Measurements from ENCODE around the gene TMPRSS3. TPM values are rescaled to one million over a fixed set of nuclear protein-coding genes. Genes with fewer than 3 reads are reported as not detected.

TMPRSS3 gene
- under 1 TPM in 7 of 8 experiments, not detected in 1; 0.07 to 0.33 (median 0.14) TPM for total RNA-seq

- Histone ChIP-seq H3K27ac (peak within 1 kb of the TSS; percentile 39 to 50), H3K4me3 (no peak within 1 kb of the TSS), H3K4me1 (replicated peaks in 1 of 2) (peaks cover 9 to 12% of the 10 kb centered on the region in 2 donors)
- in situ Hi-C loops (cut with MboI; ENCODE audit: low pct_unique_long_range_greater_than_20kb in 2 of 9, low sequenced_read_pairs in 9 of 9, unreplicated experiment in 9 of 9): no loop called here
- ATAC-seq (replicated peaks in 6 of 8): no peak
- 9 to 93% (median 82%) methylated on average over 2 to 14 of the region's 17 CpGs; no CpG with 5 or more reads in 1 of the 10 experiments for WGBS, 10 experiments
Observed at GRCh38 chr21:42395905-42396651, at the start of gene TMPRSS3. TSS of gene TMPRSS3 (minus strand) at chr21:42396052. CDS start at chr21:42395417, 635 bp downstream.

GRCh38 chr21:42445311-42445710 lies 49.5 kb upstream of the TMPRSS3 start:
- no peak for ATAC-seq (replicated peaks in 6 of 8)
- in situ Hi-C loops (cut with MboI; ENCODE audit: low pct_unique_long_range_greater_than_20kb in 2 of 9, low sequenced_read_pairs in 9 of 9, unreplicated experiment in 9 of 9): loop anchor here in 2 of 9 experiments (25.0 kb wide), 2 partner anchors 133 to 283 kb away; partner anchors contain the start of gene TFF3 (in 1 of the 2)
- Histone ChIP-seq H3K4me1 (replicated peaks in 1 of 2) (peaks cover 0 to 2% of the 10 kb centered on the region in 2 donors), H3K27ac (no peak overlapping the region), H3K4me3 (no peak overlapping the region)
- WGBS, 10 experiments: 0 to 100% (median 78%) methylated on average over 1 to 6 of the region's 7 CpGs; no CpG with 5 or more reads in 4 of the 10 experiments

GRCh38 chr21:42444745-42445059 lies 48.9 kb upstream of the TMPRSS3 start:
- in situ Hi-C loops (cut with MboI; ENCODE audit: low pct_unique_long_range_greater_than_20kb in 2 of 9, low sequenced_read_pairs in 9 of 9, unreplicated experiment in 9 of 9): loop anchor here in 2 of 9 experiments (25.0 kb wide), 2 partner anchors 132 to 282 kb away; partner anchors contain the start of gene TFF3 (in 1 of the 2)
- 25 to 100% (median 71%) methylated on average over 1 to 5 of the region's 10 CpGs; no CpG with 5 or more reads in 4 of the 10 experiments for WGBS, 10 experiments
- no peak for ATAC-seq (replicated peaks in 6 of 8)
- Histone ChIP-seq H3K4me1 (replicated peaks in 1 of 2) (no peaks in the 10 kb centered on the region), H3K4me3 (no peak overlapping the region), H3K27ac (no peak overlapping the region)

- in situ Hi-C loops (cut with MboI; ENCODE audit: low pct_unique_long_range_greater_than_20kb in 2 of 9, low sequenced_read_pairs in 9 of 9, unreplicated experiment in 9 of 9): loop anchor here in 2 of 9 experiments (25.0 kb wide), 2 partner anchors 132 to 282 kb away; partner anchors contain the start of gene TFF3 (in 1 of the 2)
- Histone ChIP-seq H3K27ac (no peak overlapping the region), H3K4me3 (no peak overlapping the region), H3K4me1 (replicated peaks in 1 of 2) (no peaks in the 10 kb centered on the region)
- 60 to 100% (median 88%) methylated on average over 1 to 20 of the region's 34 CpGs; no CpG with 5 or more reads in 3 of the 10 experiments for WGBS, 10 experiments
- no peak for ATAC-seq (replicated peaks in 6 of 8)
Observed at GRCh38 chr21:42443876-42444744, 48.3 kb upstream of the TMPRSS3 start.

- ATAC-seq (replicated peaks in 6 of 8): no peak
- in situ Hi-C loops (cut with MboI; ENCODE audit: low pct_unique_long_range_greater_than_20kb in 2 of 9, low sequenced_read_pairs in 9 of 9, unreplicated experiment in 9 of 9): loop anchor here in 2 of 9 experiments (25.0 kb wide), 2 partner anchors 131 to 281 kb away; partner anchors contain the start of gene TFF3 (in 1 of the 2)
- 0 to 92% (median 85%) methylated on average over 1 to 5 of the region's 15 CpGs; no CpG with 5 or more reads in 4 of the 10 experiments for WGBS, 10 experiments
- H3K27ac ChIP-seq: no peak overlapping the region
- H3K4me1 ChIP-seq (replicated peaks in 1 of 2): no peaks in the 10 kb centered on the region
- H3K4me3 ChIP-seq: no peak overlapping the region
Observed at GRCh38 chr21:42443181-42443785, 47.4 kb upstream of the TMPRSS3 start.

- in situ Hi-C loops (cut with MboI; ENCODE audit: low pct_unique_long_range_greater_than_20kb in 2 of 9, low sequenced_read_pairs in 9 of 9, unreplicated experiment in 9 of 9): loop anchor here in 2 of 9 experiments (25.0 kb wide), 2 partner anchors 130 to 280 kb away; partner anchors contain the start of gene TFF3 (in 1 of the 2)
- no peaks in the 10 kb centered on the region for H3K4me1 ChIP-seq (replicated peaks in 1 of 2)
- H3K27ac ChIP-seq: no peak overlapping the region
- WGBS, 10 experiments: 0 to 100% (median 50%) methylated on average over 1 to 5 of the region's 6 CpGs; no CpG with 5 or more reads in 3 of the 10 experiments
- no peak overlapping the region for H3K4me3 ChIP-seq
- ATAC-seq (replicated peaks in 6 of 8): no peak
Observed at GRCh38 chr21:42441963-42442362, 46.1 kb upstream of the TMPRSS3 start.

- H3K4me1 ChIP-seq (replicated peaks in 1 of 2): no peaks in the 10 kb centered on the region
- in situ Hi-C loops (cut with MboI; ENCODE audit: low pct_unique_long_range_greater_than_20kb in 2 of 9, low sequenced_read_pairs in 9 of 9, unreplicated experiment in 9 of 9): loop anchor here in 2 of 9 experiments (25.0 kb wide), 2 partner anchors 128 to 278 kb away; partner anchors contain the start of gene TFF3 (in 1 of the 2)
- no peak overlapping the region for H3K4me3 ChIP-seq
- no peak for ATAC-seq (replicated peaks in 6 of 8)
- no peak overlapping the region for H3K27ac ChIP-seq
- 18 to 90% (median 52%) methylated on average over 1 to 8 of the region's 12 CpGs; no CpG with 5 or more reads in 1 of the 10 experiments for WGBS, 10 experiments
Observed at GRCh38 chr21:42440187-42440792, 44.4 kb upstream of the TMPRSS3 start.

GRCh38 chr21:42439284-42440186 lies 43.7 kb upstream of the TMPRSS3 start:
- 40 to 100% (median 87%) methylated on average over 1 to 6 of the region's 17 CpGs; no CpG with 5 or more reads in 5 of the 10 experiments for WGBS, 10 experiments
- in situ Hi-C loops (cut with MboI; ENCODE audit: low pct_unique_long_range_greater_than_20kb in 2 of 9, low sequenced_read_pairs in 9 of 9, unreplicated experiment in 9 of 9): loop anchor here in 2 of 9 experiments (25.0 kb wide), 2 partner anchors 127 to 277 kb away; partner anchors contain the start of gene TFF3 (in 1 of the 2)
- Histone ChIP-seq H3K27ac (no peak overlapping the region), H3K4me1 (replicated peaks in 1 of 2) (no peaks in the 10 kb centered on the region), H3K4me3 (no peak overlapping the region)
- ATAC-seq (replicated peaks in 6 of 8): no peak

- no peak for ATAC-seq (replicated peaks in 6 of 8)
- Histone ChIP-seq H3K4me3 (no peak overlapping the region), H3K27ac (no peak overlapping the region), H3K4me1 (replicated peaks in 1 of 2) (no peaks in the 10 kb centered on the region)
- WGBS, 10 experiments: 12 to 100% (median 62%) methylated on average over 1 to 13 of the region's 25 CpGs; no CpG with 5 or more reads in 2 of the 10 experiments
- in situ Hi-C loops (cut with MboI; ENCODE audit: low pct_unique_long_range_greater_than_20kb in 2 of 9, low sequenced_read_pairs in 9 of 9, unreplicated experiment in 9 of 9): loop anchor here in 2 of 9 experiments (25.0 kb wide), 2 partner anchors 126 to 276 kb away; partner anchors contain the start of gene TFF3 (in 1 of the 2)
Observed at GRCh38 chr21:42438316-42439205, 42.7 kb upstream of the TMPRSS3 start.

GRCh38 chr21:42437786-42438185 lies 41.9 kb upstream of the TMPRSS3 start:
- WGBS, 10 experiments: 8 to 67% (median 38%) methylated on average over 2 to 6 of the region's 8 CpGs; no CpG with 5 or more reads in 5 of the 10 experiments
- ATAC-seq (replicated peaks in 6 of 8): peak in 2 of 8 experiments; percentile 31 to 50
- H3K4me3 ChIP-seq: no peak overlapping the region
- no peak overlapping the region for H3K27ac ChIP-seq
- in situ Hi-C loops (cut with MboI; ENCODE audit: low pct_unique_long_range_greater_than_20kb in 2 of 9, low sequenced_read_pairs in 9 of 9, unreplicated experiment in 9 of 9): loop anchor here in 2 of 9 experiments (25.0 kb wide), 2 partner anchors 125 to 275 kb away; partner anchors contain the start of gene TFF3 (in 1 of the 2)
- H3K4me1 ChIP-seq (replicated peaks in 1 of 2): no peaks in the 10 kb centered on the region
